HepG2 (cell line): ENCODE data around the gene KIF5B. TPM values are rescaled to one million over a fixed set of nuclear protein-coding genes. Genes with fewer than 3 reads are reported as not detected.

Source experiments
- ATAC-seq: fragments of 200-7000 bp; cut with Tn5 transposase; 3 replicates; pipeline ENCODE4 v1.9.1; 2020; ENCODE audit warnings: mild to moderate bottlenecking, moderate library complexity
- BruUV-seq: library from RNA; stranded (reverse); fragments of 400-500 nt; replicated peaks from 2 replicates; lab custom pipeline; 2021; lab: Mats Ljungman, UMichigan
- CTCF ChIA-PET: fragments of 300-600 bp; formaldehyde crosslinking; extraction: SDS; loops from one replicate; lab custom pipeline; 2021; ENCODE audit warnings: low total read pairs, inconsistent platforms, low intra/inter-chr PET ratio; lab: Yijun Ruan, JAX
- POLR2A ChIA-PET: fragments of 350-600 bp; sonication (Branson Sonifier 250); formaldehyde crosslinking; loops from one replicate; lab custom pipeline; 2020; ENCODE audit warnings: antibody characterized with exemption, inconsistent platforms; lab: Yijun Ruan, JAX
- DNase-seq: peaks from one replicate; pipeline ENCODE4 v3.0.0-alpha.2; 2015; ENCODE audit warnings: low spot score
- FAIRE-seq: peaks from 3 replicates; lab custom pipeline; 2011; peaks lifted over from hg19 to GRCh38; lab: Jason Lieb, UNC
- H2AFZ ChIP-seq: one replicate; pipeline ENCODE4 v1.6.1; 2011; ENCODE audit warnings: low read length, inconsistent platforms
- H3K27ac ChIP-seq: fragments of 300-600 bp; 3 replicates; pipeline ENCODE4 v1.8.0; 2011; ENCODE audit warnings: mixed run types, mild to moderate bottlenecking, mixed read lengths, low read length, inconsistent platforms; ENCODE audit not compliant: insufficient read depth; ENCODE audit errors: extremely low read length
- H3K27me3 ChIP-seq, 2 experiments: fragments of 200-600 bp in 1 of 2; 2 replicates in 1 of 2; 3 replicates in 1 of 2; pipeline versions ENCODE4 v1.6.0 to v1.8.0; 2011; ENCODE audit warnings: low read length in 2 of 2, mild to moderate bottlenecking in 2 of 2, moderate library complexity in 2 of 2, inconsistent platforms in 1 of 2; ENCODE audit not compliant: insufficient read depth in 2 of 2, control insufficient read depth in 1 of 2
- H3K36me3 ChIP-seq, 2 experiments: fragments of 200-600 bp in 1 of 2; replicated peaks in 1 of 2; 2 replicates in 1 of 2; 3 replicates in 1 of 2; pipeline versions ENCODE4 v1.5.1 to v1.8.0; 2011; ENCODE audit warnings: low read length in 2 of 2, inconsistent platforms in 1 of 2; ENCODE audit not compliant: insufficient read depth in 2 of 2, control insufficient read depth in 1 of 2
- H3K4me1 ChIP-seq: 2 replicates; pipeline ENCODE4 v1.5.1; 2012; ENCODE audit warnings: low read length, inconsistent platforms; ENCODE audit not compliant: insufficient read depth
- H3K4me2 ChIP-seq: 2 replicates; pipeline ENCODE4 v1.6.0; 2011; ENCODE audit warnings: low read depth, low read length, inconsistent platforms
- H3K4me3 ChIP-seq, 3 experiments: fragments of 200-600 bp in 1 of 3; sonication (generic), shearing (Covaris generic) in 1 of 3; replicated peaks in 1 of 3; 2 replicates each; pipeline ENCODE4 v1.5.1; 2011 to 2016; ENCODE audit warnings: low read length in 3 of 3, inconsistent platforms in 2 of 3, low read depth in 2 of 3, mild to moderate bottlenecking in 2 of 3, control low read depth in 1 of 3, mixed read lengths in 1 of 3; ENCODE audit not compliant: insufficient read depth in 1 of 3
- H3K79me2 ChIP-seq: one replicate; pipeline ENCODE4 v1.6.1; 2011; ENCODE audit warnings: low read length, inconsistent platforms; ENCODE audit not compliant: insufficient read depth
- H3K9ac ChIP-seq: 2 replicates; pipeline ENCODE4 v1.6.0; 2011; ENCODE audit warnings: mild to moderate bottlenecking, low read depth, low read length, inconsistent platforms; ENCODE audit not compliant: insufficient read depth
- H3K9me3 ChIP-seq: 2 replicates; pipeline ENCODE4 v1.5.1; 2012; ENCODE audit warnings: mild to moderate bottlenecking, low read length
- H4K20me1 ChIP-seq: 2 replicates; pipeline ENCODE4 v1.6.0; 2011; ENCODE audit warnings: inconsistent platforms, mild to moderate bottlenecking, low read length, moderate library complexity; ENCODE audit not compliant: insufficient read depth
- BRCA1 ChIP-seq: sonication (generic); formaldehyde crosslinking; IDR thresholded peaks from 2 replicates; pipeline ENCODE4 v1.4.0; 2020; ENCODE audit warnings: missing genetic modification reagents
- CHD2 ChIP-seq: IDR thresholded peaks from 2 replicates; pipeline ENCODE4 v1.6.1; 2011; ENCODE audit warnings: low read depth, low read length, improper control_type of control experiment
- CREB1 ChIP-seq, 2 experiments: fragments of 450-650 bp in 1 of 2; IDR thresholded peaks; 2 replicates each; pipeline ENCODE4 v1.6.1; 2016 to 2017; ENCODE audit warnings: control low read depth in 1 of 2, mild to moderate bottlenecking in 1 of 2, missing compliant biosample characterization in 1 of 2, missing genetic modification characterization in 1 of 2
- FOSL2 ChIP-seq: sonication (generic); formaldehyde crosslinking; IDR thresholded peaks from 2 replicates; pipeline ENCODE4 v1.4.0; 2020; ENCODE audit warnings: missing genetic modification reagents
- GZF1 ChIP-seq: sonication (generic); formaldehyde crosslinking; IDR thresholded peaks from 2 replicates; pipeline ENCODE4 v1.5.1; 2020; ENCODE audit warnings: mild to moderate bottlenecking, missing genetic modification reagents
- HNRNPK ChIP-seq: fragments of 200-400 bp; formaldehyde crosslinking; IDR thresholded peaks from 2 replicates; pipeline ENCODE4 v1.6.1; 2018; ENCODE audit warnings: low read length, low read depth, moderate library complexity, mild to moderate bottlenecking; ENCODE audit not compliant: poor library complexity, severe bottlenecking
- JARID2 ChIP-seq: sonication (generic); formaldehyde crosslinking; IDR thresholded peaks from 2 replicates; pipeline ENCODE4 v1.8.1; 2023; ENCODE audit warnings: missing genetic modification reagents, inconsistent platforms; ENCODE audit not compliant: insufficient replicate concordance
- MZF1 ChIP-seq: sonication (generic); formaldehyde crosslinking; IDR thresholded peaks from 2 replicates; pipeline ENCODE4 v1.8.1; 2023; ENCODE audit warnings: mild to moderate bottlenecking, missing genetic modification reagents, borderline replicate concordance
- NFIC ChIP-seq: IDR thresholded peaks from 2 replicates; pipeline ENCODE4 v1.6.1; 2012; ENCODE audit warnings: mild to moderate bottlenecking, low read length, inconsistent platforms
- NR2F1 ChIP-seq, 2 experiments: fragments of 450-650 bp in 1 of 2; formaldehyde crosslinking in 1 of 2; IDR thresholded peaks; 2 replicates each; pipeline versions ENCODE4 v1.5.0 to v1.6.1; 2016 to 2020; ENCODE audit warnings: mild to moderate bottlenecking in 1 of 2, missing compliant biosample characterization in 1 of 2, missing genetic modification reagents in 1 of 2, moderate library complexity in 1 of 2
- NR2F6 ChIP-seq, 2 experiments: IDR thresholded peaks; 2 replicates each; pipeline ENCODE4 v1.6.1; 2016; ENCODE audit warnings: antibody characterized with exemption in 1 of 2, mild to moderate bottlenecking in 1 of 2
- SALL1 ChIP-seq: sonication (generic); formaldehyde crosslinking; IDR thresholded peaks from 2 replicates; pipeline ENCODE4 v1.8.0; 2022; ENCODE audit warnings: mild to moderate bottlenecking, missing genetic modification reagents
- SAP130 ChIP-seq: IDR thresholded peaks from 2 replicates; pipeline ENCODE4 v1.6.1; 2016; ENCODE audit warnings: low read depth
- SMYD3 ChIP-seq: sonication (generic); formaldehyde crosslinking; IDR thresholded peaks from 2 replicates; pipeline ENCODE4 v1.8.1; 2023; ENCODE audit warnings: mild to moderate bottlenecking, missing genetic modification reagents
- TBL1XR1 ChIP-seq: fragments of 150-350 bp; IDR thresholded peaks from 2 replicates; pipeline ENCODE4 v1.6.1; 2014; ENCODE audit warnings: borderline replicate concordance, low read length; ENCODE audit not compliant: partially characterized antibody
- ZBTB7A ChIP-seq: sonication (generic); formaldehyde crosslinking; IDR thresholded peaks from 2 replicates; pipeline ENCODE4 v1.8.0; 2022; ENCODE audit warnings: mild to moderate bottlenecking, missing genetic modification reagents
- ZNF234 ChIP-seq: sonication (generic); formaldehyde crosslinking; conservative IDR thresholded peaks from 2 replicates; pipeline ENCODE4 v1.5.1; 2020; ENCODE audit warnings: mild to moderate bottlenecking, missing genetic modification reagents
- ZNF44 ChIP-seq: sonication (generic); formaldehyde crosslinking; IDR thresholded peaks from 2 replicates; pipeline ENCODE4 v1.5.1; 2020; ENCODE audit warnings: mild to moderate bottlenecking, missing genetic modification reagents
- ZNF451 ChIP-seq: sonication (generic); formaldehyde crosslinking; IDR thresholded peaks from 2 replicates; pipeline ENCODE4 v1.5.0; 2020; ENCODE audit warnings: mild to moderate bottlenecking, missing genetic modification reagents
- ZNF577 ChIP-seq: sonication (generic); formaldehyde crosslinking; IDR thresholded peaks from 2 replicates; pipeline ENCODE4 v1.4.0; 2020; ENCODE audit warnings: mild to moderate bottlenecking, low read depth, missing genetic modification reagents, borderline replicate concordance
- ZNF713 ChIP-seq: sonication (generic); formaldehyde crosslinking; IDR thresholded peaks from 2 replicates; pipeline ENCODE4 v1.4.0; 2020; ENCODE audit warnings: mild to moderate bottlenecking, missing genetic modification reagents
- ZNF878 ChIP-seq: sonication (generic); formaldehyde crosslinking; IDR thresholded peaks from 2 replicates; pipeline ENCODE4 v1.8.1; 2023; ENCODE audit warnings: mild to moderate bottlenecking, missing genetic modification reagents, moderate library complexity
- WGBS: methylation state at CpG from one replicate; pipeline ENCODE4 v1.1.6; 2017; ENCODE audit warnings: low lambda C conversion rate; 5-methylcytosine and 5-hydroxymethylcytosine counted together
- in situ Hi-C: cut with HindIII; loops from 2 replicates; pipeline ENCODE4 v1.10.0; 2017; ENCODE audit warnings: low pct_unique_long_range_greater_than_20kb; ENCODE audit not compliant: extremely low pct_ligation_motif_present
- intact Hi-C: fragments of 100-400 bp; cut with micrococcal nuclease; formaldehyde crosslinking; loops from one replicate; pipeline ENCODE4 v1.10.0; 2022; ENCODE audit not compliant: unreplicated experiment
- polyA plus RNA-seq, 8 experiments: library from polyadenylated mRNA; depleted of rRNA in 3 of 8; stranded (reverse) in 7 of 8; unstranded in 1 of 8; fragments of >200 nt; fragmentation: Illumina TruSeq in 4 of 8; extraction: Trizol in 4 of 8; gene quantifications; 2 replicates each; pipeline versions ENCODE4 v1.2.1 to v1.2.3, GENCODE V29; 2011 to 2016; ENCODE audit warnings: low read depth in 4 of 8, missing spikeins in 1 of 8, mixed read lengths in 1 of 8; ENCODE audit not compliant: insufficient read depth in 1 of 8
- total RNA-seq, 5 experiments: library from RNA; depleted of rRNA; stranded (reverse); fragments of >200 nt; fragmentation: Illumina TruSeq; extraction: Trizol; gene quantifications; 2 replicates each; pipeline ENCODE4 v1.2.3, GENCODE V29; 2016; ENCODE audit warnings: low read depth in 1 of 5
- TF ChIP-seq, protein P1 (sequence below): sonication (generic); formaldehyde crosslinking; IDR thresholded peaks from 2 replicates; pipeline ENCODE4 v1.5.1; 2020; ENCODE audit warnings: missing genetic modification reagents, mild to moderate bottlenecking, borderline replicate concordance

KIF5B gene
- total and polyA plus RNA-seq, 2 of the 13 experiments (the other 11 are each of a cell fraction or from before 2014, with no cell fraction given): 34.3 to 133 TPM

DNA sequence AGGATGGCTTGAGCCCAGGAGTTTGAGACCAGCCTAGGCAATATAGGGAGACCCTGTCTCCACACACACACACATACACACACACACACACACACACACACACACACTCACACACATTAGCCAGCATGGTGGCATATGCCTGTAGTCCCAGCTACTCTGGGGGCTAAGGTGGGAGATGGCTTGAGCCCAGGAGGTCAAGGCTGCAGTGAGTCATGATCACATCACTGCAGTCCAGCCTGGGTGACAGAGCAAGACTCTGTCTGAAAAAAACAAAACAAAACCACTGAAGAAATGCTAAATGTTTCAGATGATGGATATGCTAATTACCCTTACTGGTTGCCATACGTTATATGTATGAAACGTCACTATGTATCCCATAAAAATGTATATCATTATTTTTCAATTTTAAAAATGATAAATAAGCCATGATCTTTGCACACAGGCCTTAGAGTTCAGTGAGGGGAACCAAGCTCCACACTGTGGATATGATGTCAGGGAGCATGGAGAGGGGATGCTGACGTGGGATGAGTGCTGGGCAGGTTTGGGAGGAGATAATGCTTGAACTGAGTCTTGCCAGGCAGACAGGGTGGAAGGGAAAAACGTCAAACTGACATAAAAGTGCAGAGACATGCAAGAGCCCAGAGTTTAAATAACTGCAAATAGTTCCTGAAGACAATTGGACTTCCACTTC is 81.6 kb downstream of the KIF5B start:
- DNase-seq (peak; percentile 45), ATAC-seq (peak; percentile 53; the same call in 2 of the 3 replicates), FAIRE-seq (no peak)
- Histone ChIP-seq H3K9ac (no peak overlapping the region), H3K9me3 (no peaks in the 10 kb centered on the region), H3K36me3 (no peaks in the 10 kb centered on the region), H2AFZ (no peak overlapping the region), H3K79me2 (no peaks in the 10 kb centered on the region), H3K27me3 (no peaks in the 10 kb centered on the region), H3K27ac (no peak overlapping the region), H4K20me1 (no peaks in the 10 kb centered on the region), H3K4me2 (no peak overlapping the region), H3K4me3 (no peak overlapping the region), H3K4me1 (peaks cover 17% of the 10 kb centered on the region)
- WGBS: 83% methylated on average over 4 of the region's 4 CpGs
- ChIA-PET CTCF (no interaction called here), POLR2A (no interaction called here)
- in situ Hi-C loops: no loop called here
- BruUV-seq: no TSS peak
- intact Hi-C loops: no loop called here
- no peak for TF ChIP-seq ZNF713 (CRISPR knock-in tag)
- TF ChIP-seq TBL1XR1: no peak
- no peak for TF ChIP-seq ZNF234
- TF ChIP-seq FOSL2: peak; percentile 84
- no peak for TF ChIP-seq JARID2 (CRISPR knock-in tag)
- TF ChIP-seq SMYD3: no peak
- TF ChIP-seq NR2F1 (CRISPR knock-in tag; IDR thresholded peaks at IDR 0.05): peak; percentile 46 to 80; a peak in 2 of 4 replicates
- TF ChIP-seq HNRNPK: no peak
- no peak for TF ChIP-seq SAP130
- no peak for TF ChIP-seq GZF1 (CRISPR knock-in tag)
- peak; percentile 39; the same call in 1 of the 2 replicates for TF ChIP-seq ZBTB7A
- TF ChIP-seq ZNF44 (CRISPR knock-in tag): no peak
- TF ChIP-seq CHD2: no peak
- TF ChIP-seq ZNF577: no peak
- TF ChIP-seq MZF1 (CRISPR knock-in tag): no peak
- peak; percentile 37; the same call in 1 of the 2 replicates for TF ChIP-seq NR2F6 (IDR thresholded peaks at IDR 0.05)
- TF ChIP-seq NR2F6 (CRISPR knock-in tag; IDR thresholded peaks at IDR 0.05): peak; percentile 38; the same call in 1 of the 2 replicates
- TF ChIP-seq ZNF878 (CRISPR knock-in tag): no peak
- no peak for TF ChIP-seq BRCA1 (CRISPR knock-in tag)
- TF ChIP-seq CREB1 (IDR thresholded peaks at IDR 0.05): 0 out of 2 replicates have a peak, but pooled peaks have one; percentile 12
- no peak for TF ChIP-seq CREB1 (CRISPR knock-in tag; IDR thresholded peaks at IDR 0.05)
- no peak for TF ChIP-seq ZNF451 (CRISPR knock-in tag)
- TF ChIP-seq NFIC: no peak
- TF ChIP-seq, protein P1, sequence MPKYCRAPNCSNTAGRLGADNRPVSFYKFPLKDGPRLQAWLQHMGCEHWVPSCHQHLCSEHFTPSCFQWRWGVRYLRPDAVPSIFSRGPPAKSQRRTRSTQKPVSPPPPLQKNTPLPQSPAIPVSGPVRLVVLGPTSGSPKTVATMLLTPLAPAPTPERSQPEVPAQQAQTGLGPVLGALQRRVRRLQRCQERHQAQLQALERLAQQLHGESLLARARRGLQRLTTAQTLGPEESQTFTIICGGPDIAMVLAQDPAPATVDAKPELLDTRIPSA (CRISPR knock-in tag): no peak
- 0 out of 2 replicates have a peak, but pooled peaks have one; percentile 28 for TF ChIP-seq SALL1 (CRISPR knock-in tag)
